ENCODE measurements around the gene PTPRN2. TPM values are rescaled to one million over a fixed set of nuclear protein-coding genes. Genes with fewer than 3 reads are reported as not detected.

Gene PTPRN2
- total and polyA plus RNA-seq, 8 donors, result 4.9 to 136 (median 46.8) TPM

GRCh38 chr7:158133057-158133456, 454.6 kb downstream of the PTPRN2 start:
- no peaks in the 10 kb centered on the region for H3K4me1 ChIP-seq
- peak in 1 of 2 donors; percentile 24 for DNase-seq
- no peak overlapping the region for H3K4me3 ChIP-seq
- TF ChIP-seq CTCF (IDR thresholded peaks at IDR 0.05) (no peak), EP300 (IDR thresholded peaks at IDR 0.05) (no peak), POLR2A (IDR thresholded peaks at IDR 0.05) (no peak), POLR2AphosphoS5 (IDR thresholded peaks at IDR 0.05) (no peak)
- peaks cover 0 to 10% (median 4%) of the 10 kb centered on the region in 4 donors for H3K36me3 ChIP-seq
- intact Hi-C loops (cut with DNase I; ENCODE audit: low total_unique reads), result no loop called here
- H3K27ac ChIP-seq, result no peak overlapping the region
- no peaks in the 10 kb centered on the region for H3K27me3 ChIP-seq
- H3K9me3 ChIP-seq, result no peaks in the 10 kb centered on the region
- WGBS, 5 donors, result 94 to 97% (median 96%) methylated on average over 21 of the region's 21 CpGs

GRCh38 chr7:158130023-158130409, 457.6 kb downstream of the PTPRN2 start:
- H3K27ac ChIP-seq, result no peak overlapping the region
- TF ChIP-seq POLR2AphosphoS5 (IDR thresholded peaks at IDR 0.05) (no peak), CTCF (IDR thresholded peaks at IDR 0.05) (no peak), POLR2A (IDR thresholded peaks at IDR 0.05) (no peak), EP300 (IDR thresholded peaks at IDR 0.05) (no peak)
- intact Hi-C loops (cut with DNase I; ENCODE audit: low total_unique reads), result no loop called here
- no peaks in the 10 kb centered on the region for H3K4me1 ChIP-seq
- peaks cover 0 to 20% (median under 1%) of the 10 kb centered on the region in 4 donors for H3K9me3 ChIP-seq
- no peak for DNase-seq
- peaks cover 0 to 14% (median 6%) of the 10 kb centered on the region in 4 donors for H3K36me3 ChIP-seq
- no peaks in the 10 kb centered on the region for H3K27me3 ChIP-seq
- 91 to 97% (median 95%) methylated on average over 10 of the region's 10 CpGs for WGBS, 5 donors
- H3K4me3 ChIP-seq, result no peak overlapping the region

- Histone ChIP-seq H3K4me3 (no peak overlapping the region), H3K36me3 (peaks cover 0 to 14% (median 6%) of the 10 kb centered on the region in 4 donors), H3K4me1 (no peaks in the 10 kb centered on the region), H3K27ac (no peak overlapping the region), H3K27me3 (no peaks in the 10 kb centered on the region), H3K9me3 (peaks cover 0 to 23% (median 4%) of the 10 kb centered on the region in 4 donors)
- intact Hi-C loops (cut with DNase I; ENCODE audit: low total_unique reads), result no loop called here
- no peak for TF ChIP-seq EP300 (IDR thresholded peaks at IDR 0.05)
- no peak for TF ChIP-seq POLR2AphosphoS5 (IDR thresholded peaks at IDR 0.05)
- no peak for TF ChIP-seq CTCF (IDR thresholded peaks at IDR 0.05)
- TF ChIP-seq POLR2A (IDR thresholded peaks at IDR 0.05), result no peak
- DNase-seq, result peak in 1 of 2 donors; percentile 19
- 90 to 97% (median 93%) methylated on average over 12 of the region's 12 CpGs for WGBS, 5 donors
These were observed 458.3 kb downstream of the PTPRN2 start for GRCh38 chr7:158129037-158130022.

- Histone ChIP-seq H3K4me3 (no peak overlapping the region), H3K27me3 (no peaks in the 10 kb centered on the region), H3K4me1 (no peaks in the 10 kb centered on the region), H3K36me3 (peaks cover 0 to 12% (median 5%) of the 10 kb centered on the region in 4 donors), H3K9me3 (peaks cover 0 to 23% (median 4%) of the 10 kb centered on the region in 4 donors), H3K27ac (no peak overlapping the region)
- intact Hi-C loops (cut with DNase I; ENCODE audit: low total_unique reads), result no loop called here
- no peak for DNase-seq
- TF ChIP-seq CTCF (IDR thresholded peaks at IDR 0.05) (no peak), POLR2A (IDR thresholded peaks at IDR 0.05) (no peak), EP300 (IDR thresholded peaks at IDR 0.05) (no peak), POLR2AphosphoS5 (IDR thresholded peaks at IDR 0.05) (no peak)
- WGBS, 5 donors, result 90 to 97% (median 91%) methylated on average over 9 of the region's 9 CpGs
These were observed 459.1 kb downstream of the PTPRN2 start for GRCh38 chr7:158128572-158128971.
